A549 treated with RU486 at 1 μM for 4 hours (cell line): ENCODE results near the gene FANCD2. TPM values are rescaled to one million over a fixed set of nuclear protein-coding genes. Genes with fewer than 3 reads are reported as not detected.

Source experiments
- total RNA-seq: library from RNA; stranded (reverse); fragments of 200-300 nt; extraction: Qiagen RNA extraction; gene quantifications from 5 replicates; pipeline ENCODE4 v1.2.3, GENCODE V29; 2022; ENCODE audit warnings: low read depth

FANCD2 gene
- 14.3 to 25.2 TPM (median 17.6 TPM) in 5 replicates for total RNA-seq

DNA sequence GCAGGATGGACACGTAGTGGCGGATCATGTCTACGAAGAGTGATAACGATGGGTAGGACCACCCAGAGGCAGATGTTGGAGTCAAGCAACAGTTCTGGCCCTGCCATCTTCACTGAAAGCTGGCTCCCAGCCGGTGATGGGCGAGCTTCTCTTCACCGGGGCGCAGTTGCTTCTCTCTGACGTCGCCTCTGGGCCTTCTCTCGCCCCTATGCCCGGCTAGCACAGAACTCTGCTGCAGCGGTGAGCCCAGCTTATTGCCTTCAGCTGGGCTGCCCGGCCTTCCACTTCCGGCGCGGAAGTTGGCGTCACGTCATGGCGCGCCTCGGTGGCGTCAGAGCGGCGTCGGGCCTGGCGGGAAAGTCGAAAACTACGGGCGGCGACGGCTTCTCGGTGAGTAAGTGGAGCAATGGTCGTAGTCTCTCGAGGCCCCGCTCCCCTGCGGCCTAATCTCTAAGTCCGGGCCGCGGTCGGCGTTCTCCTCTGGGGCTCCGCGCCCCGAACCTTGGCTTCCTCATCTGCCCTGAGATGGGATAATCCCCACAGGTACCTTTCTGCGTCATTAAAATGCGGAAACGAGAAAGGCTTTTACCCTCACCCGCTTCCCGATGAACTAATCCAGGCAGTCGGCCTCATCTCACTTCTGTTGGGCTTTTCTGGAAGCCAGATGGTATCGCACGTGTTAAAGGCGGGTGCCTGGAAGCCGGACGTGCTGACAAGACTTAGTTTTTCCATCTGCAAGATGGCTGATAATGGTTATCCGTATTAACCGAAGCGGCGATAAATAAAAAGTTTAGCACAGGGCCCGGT is at the start of gene FANCD2:
TSS of gene FANCD2 (plus strand) at position 354 of the 807 bp plus-strand sequence. CDS start 2,221 bp downstream, outside the sequence.

GRCh38 chr3:10108091-10108490 is 81.9 kb downstream of the FANCD2 start, which contains the start of gene FANCD2OS:
FANCD2OS (minus strand) TSS chr3:10108255; CDS start chr3:10104774, 3,481 bp downstream.

DNA sequence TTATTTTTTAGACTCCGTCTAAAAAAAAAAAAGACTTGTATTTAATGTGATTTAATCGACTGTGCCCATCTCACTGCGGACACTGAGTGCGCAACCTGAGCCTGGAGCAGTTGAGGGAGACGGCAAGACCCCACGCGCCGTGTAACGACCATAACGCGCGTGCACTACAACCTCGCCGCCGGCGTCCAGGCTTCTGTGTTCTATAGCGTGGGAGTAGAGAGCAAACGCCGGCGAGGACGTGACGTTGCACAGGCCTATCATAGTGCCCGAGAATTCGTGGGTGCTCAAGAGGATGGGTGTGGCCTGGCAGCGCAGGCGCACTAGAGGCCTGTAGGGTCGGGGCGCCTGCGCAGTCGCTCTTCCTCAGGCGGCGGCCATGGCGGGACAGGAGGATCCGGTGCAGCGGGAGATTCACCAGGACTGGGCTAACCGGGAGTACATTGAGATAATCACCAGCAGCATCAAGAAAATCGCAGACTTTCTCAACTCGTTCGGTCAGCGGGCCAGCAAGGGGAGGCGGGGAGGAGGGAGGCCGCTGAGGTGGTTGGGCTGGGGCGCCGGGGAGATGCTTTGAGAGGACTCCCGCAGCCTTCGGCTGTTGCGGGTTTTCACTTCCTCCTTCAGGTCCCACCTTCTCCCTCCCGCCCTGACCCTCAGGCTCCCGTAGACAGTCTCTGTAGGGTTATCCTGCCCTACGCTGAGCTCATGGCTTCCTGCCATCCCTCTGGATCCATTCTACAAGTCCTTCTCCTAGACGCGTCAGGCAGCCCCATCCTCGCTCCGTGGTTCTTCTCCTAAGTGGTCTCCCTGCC is 89.3 kb downstream of the FANCD2 start, which contains the start of gene BRK1:
TSS of gene BRK1 (plus strand) at position 350 of the 812 bp plus-strand sequence. CDS start at position 377, 27 bp downstream.

Other genes with a start within 250 kb of the FANCD2 start
- gene TADA3, start 234.0 kb upstream of the FANCD2 start, total RNA-seq = 50.5 to 61.6 TPM (median 57.4 TPM) in 5 replicates
- gene ARPC4, start 233.4 kb upstream of the FANCD2 start, total RNA-seq = 143 to 238 TPM (median 179 TPM) in 5 replicates
- 4.8 to 7.9 TPM (median 6.8 TPM) in 5 replicates for gene TTLL3, start 216.2 kb upstream of the FANCD2 start, total RNA-seq
- gene RPUSD3, start 182.4 kb upstream of the FANCD2 start, total RNA-seq = 33.0 to 48.2 TPM (median 42.5 TPM) in 5 replicates
- gene CIDEC, start 146.2 kb upstream of the FANCD2 start, total RNA-seq = 5.4 to 9.2 TPM (median 6.6 TPM) in 5 replicates
- 52.3 to 76.8 TPM (median 67.9 TPM) in 5 replicates for gene JAGN1, start 135.8 kb upstream of the FANCD2 start, total RNA-seq
- 0.88 to 1.8 TPM (median 1.5 TPM) in 5 replicates for gene IL17RE, start 123.6 kb upstream of the FANCD2 start, total RNA-seq
- gene IL17RC, start 109.3 kb upstream of the FANCD2 start, total RNA-seq = 11.9 to 16.6 TPM (median 13.0 TPM) in 5 replicates
- 8.4 to 12.0 TPM (median 11.6 TPM) in 5 replicates for gene CRELD1, start 92.6 kb upstream of the FANCD2 start, total RNA-seq
- gene PRRT3, start 74.0 kb upstream of the FANCD2 start, total RNA-seq = 0.82 to 1.8 TPM (median 1.7 TPM) in 5 replicates
- 112 to 132 TPM (median 117 TPM) in 5 replicates for gene EMC3, start 39.6 kb upstream of the FANCD2 start, total RNA-seq
- gene FANCD2OS, start 81.8 kb downstream of the FANCD2 start, total RNA-seq = not detected in 5 replicates
- gene BRK1, start 89.2 kb downstream of the FANCD2 start, total RNA-seq = 160 to 198 TPM (median 181 TPM) in 5 replicates
- 21.2 to 36.7 TPM (median 35.0 TPM) in 5 replicates for gene VHL, start 115.3 kb downstream of the FANCD2 start, total RNA-seq
- 26.7 to 32.0 TPM (median 28.4 TPM) in 5 replicates for gene IRAK2, start 138.5 kb downstream of the FANCD2 start, total RNA-seq
- gene TATDN2, start 222.0 kb downstream of the FANCD2 start, total RNA-seq = 35.4 to 42.9 TPM (median 37.3 TPM) in 5 replicates